Measurements from ENCODE around the gene CTU2. TPM values are rescaled to one million over a fixed set of nuclear protein-coding genes. Genes with fewer than 3 reads are reported as not detected.

CTU2 gene
- total and polyA plus RNA-seq, 9 of the 15 experiments (the other 6 are each of a cell fraction or from before 2014, with no cell fraction given) = 1.3 to 105 (median 23.2) TPM

DNA sequence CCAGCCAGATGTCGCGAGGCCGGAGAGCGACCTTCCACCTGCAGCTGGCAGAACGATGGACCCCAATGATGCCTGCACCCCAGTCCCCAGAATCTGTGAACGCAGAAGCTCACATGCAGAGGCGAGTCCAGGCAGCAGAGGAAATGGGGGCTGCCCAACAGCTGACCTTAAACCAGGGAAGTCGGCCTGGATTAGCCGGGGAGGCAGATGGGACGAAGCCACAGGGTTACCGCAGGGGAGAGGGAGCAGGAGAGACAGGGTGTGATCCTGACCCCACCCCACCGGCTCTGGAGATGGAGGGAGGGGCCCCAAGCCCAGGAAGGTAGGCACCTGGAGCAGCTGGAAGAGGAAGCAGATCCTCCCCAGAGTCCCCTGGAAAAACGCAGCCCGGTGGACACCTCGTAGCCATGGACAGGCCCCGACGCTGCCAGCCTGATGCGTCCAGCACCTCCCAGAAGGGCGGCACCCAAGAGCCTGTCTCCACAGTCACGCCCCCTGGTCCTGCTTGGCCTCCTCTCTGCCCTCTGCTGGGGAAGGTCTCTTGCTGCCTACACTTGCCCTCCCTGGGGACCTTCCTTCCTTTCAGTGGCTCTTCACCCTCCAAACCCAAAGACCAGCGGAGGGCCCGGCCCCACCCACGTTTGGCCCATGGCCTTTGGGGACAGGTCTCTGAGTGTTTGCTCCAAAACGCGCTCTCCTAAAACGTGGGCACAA lies 41.4 kb downstream of the CTU2 start (continued):
- TF ChIP-seq MLLT1 (IDR thresholded peaks at IDR 0.05) (peak in 1 of 2 experiments; percentile 42; a peak in 1 of 4 replicates), DACH1 (IDR thresholded peaks at IDR 0.05; ENCODE audit: partially characterized antibody) (no peak), SMC3 (conservative IDR thresholded peaks at IDR 0.05; ENCODE audit: insufficient read depth, low read depth, low read length) (0 out of 2 replicates have a peak, but pooled peaks have one; percentile 35), CREB1 (IDR thresholded peaks at IDR 0.05) (no peak), CREB1 (CRISPR knock-in tag; IDR thresholded peaks at IDR 0.05) (peak; percentile 30; the same call in 1 of the 2 replicates), VEZF1 (CRISPR knock-in tag; IDR thresholded peaks at IDR 0.05) (peak; percentile 31; the same call in 1 of the 2 replicates), SP1 (CRISPR knock-in tag; IDR thresholded peaks at IDR 0.05) (peak; percentile 83), STAT5A (IDR thresholded peaks at IDR 0.05; ENCODE audit: borderline replicate concordance, low read length) (no peak; the same call in 1 of the 2 replicates), MTA3 (IDR thresholded peaks at IDR 0.05; ENCODE audit: borderline replicate concordance) (peak; percentile 76), RAD21 (CRISPR knock-in tag; conservative IDR thresholded peaks at IDR 0.05 in 1 of 2, IDR thresholded peaks at IDR 0.05 in 1 of 2) (peak; percentile 9 to 68; a peak in 2 of 4 replicates), CTBP1 (IDR thresholded peaks at IDR 0.05; ENCODE audit: borderline replicate concordance) (peak; percentile 60; the same call in 1 of the 2 replicates), JUN (IDR thresholded peaks at IDR 0.05; ENCODE audit: borderline replicate concordance, low read depth, low read length) (peak; percentile 28; the same call in 1 of the 2 replicates), JUN (CRISPR knock-in tag; IDR thresholded peaks at IDR 0.05; ENCODE audit: borderline replicate concordance) (peak; percentile 42; the same call in 1 of the 2 replicates), RCOR1 (IDR thresholded peaks at IDR 0.05; ENCODE audit: borderline replicate concordance in 1 of 2, low read depth in 2 of 2, low read length in 2 of 2) (0 out of 4 replicates have a peak, but pooled peaks of 1 of the 2 experiments have one; percentile 51), TFAP4 (CRISPR knock-in tag; IDR thresholded peaks at IDR 0.05; ENCODE audit: borderline replicate concordance) (0 out of 2 replicates have a peak, but pooled peaks have one; percentile 40), FOXP1 (CRISPR knock-in tag; IDR thresholded peaks at IDR 0.05) (peak; percentile 48; the same call in 1 of the 2 replicates), NEUROD1 (IDR thresholded peaks at IDR 0.05; ENCODE audit: borderline replicate concordance, low read depth, low read length, partially characterized antibody) (peak; percentile 22), MXI1 (IDR thresholded peaks at IDR 0.05; ENCODE audit: low read depth, low read length) (no peak), HDAC1 (IDR thresholded peaks at IDR 0.05) (peak in 1 of 2 experiments; percentile 33; a peak in 1 of 4 replicates)
- TF ChIP-seq, protein P1, sequence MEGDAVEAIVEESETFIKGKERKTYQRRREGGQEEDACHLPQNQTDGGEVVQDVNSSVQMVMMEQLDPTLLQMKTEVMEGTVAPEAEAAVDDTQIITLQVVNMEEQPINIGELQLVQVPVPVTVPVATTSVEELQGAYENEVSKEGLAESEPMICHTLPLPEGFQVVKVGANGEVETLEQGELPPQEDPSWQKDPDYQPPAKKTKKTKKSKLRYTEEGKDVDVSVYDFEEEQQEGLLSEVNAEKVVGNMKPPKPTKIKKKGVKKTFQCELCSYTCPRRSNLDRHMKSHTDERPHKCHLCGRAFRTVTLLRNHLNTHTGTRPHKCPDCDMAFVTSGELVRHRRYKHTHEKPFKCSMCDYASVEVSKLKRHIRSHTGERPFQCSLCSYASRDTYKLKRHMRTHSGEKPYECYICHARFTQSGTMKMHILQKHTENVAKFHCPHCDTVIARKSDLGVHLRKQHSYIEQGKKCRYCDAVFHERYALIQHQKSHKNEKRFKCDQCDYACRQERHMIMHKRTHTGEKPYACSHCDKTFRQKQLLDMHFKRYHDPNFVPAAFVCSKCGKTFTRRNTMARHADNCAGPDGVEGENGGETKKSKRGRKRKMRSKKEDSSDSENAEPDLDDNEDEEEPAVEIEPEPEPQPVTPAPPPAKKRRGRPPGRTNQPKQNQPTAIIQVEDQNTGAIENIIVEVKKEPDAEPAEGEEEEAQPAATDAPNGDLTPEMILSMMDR (IDR thresholded peaks at IDR 0.05 in 2 of 3, conservative IDR thresholded peaks at IDR 0.05 in 1 of 3; ENCODE audit: insufficient read depth in 2 of 3, low read depth in 1 of 3, low read length in 3 of 3) = peak; percentile 90 to 99 (median 98)
